AG09319 (cell line): ENCODE results near the gene OXNAD1.

Source experiments
- DNase-seq: peaks from one replicate; pipeline ENCODE4 v3.0.0-alpha.2; 2010; ENCODE audit warnings: low read depth; ENCODE audit errors: extremely low read depth
- CTCF ChIP-seq: IDR thresholded peaks from 2 replicates; pipeline ENCODE4 v1.5.1; 2011; ENCODE audit warnings: low read depth, mild to moderate bottlenecking, inconsistent platforms, low read length, moderate library complexity

The OXNAD1 gene

GRCh38 chr3:16295298-16295890, 30.4 kb downstream of the OXNAD1 start:
- DNase-seq = no peak
- TF ChIP-seq CTCF = no peak

- no peak for DNase-seq
- no peak for TF ChIP-seq CTCF
These were observed 33.2 kb downstream of the OXNAD1 start for GRCh38 chr3:16297997-16298885.

- DNase-seq = no peak
- TF ChIP-seq CTCF = no peak
These were observed 33.9 kb downstream of the OXNAD1 start for GRCh38 chr3:16298891-16299290.

GRCh38 chr3:16299746-16300145, 34.7 kb downstream of the OXNAD1 start:
- TF ChIP-seq CTCF = no peak
- DNase-seq = no peak

GRCh38 chr3:16300307-16300706, 35.3 kb downstream of the OXNAD1 start:
- TF ChIP-seq CTCF = no peak
- no peak for DNase-seq

- no peak for DNase-seq
- TF ChIP-seq CTCF = no peak
These were observed 35.9 kb downstream of the OXNAD1 start for GRCh38 chr3:16300881-16301359.

- TF ChIP-seq CTCF = no peak
These were observed 36.5 kb downstream of the OXNAD1 start for GRCh38 chr3:16301507-16301906.

More at GRCh38 chr3:16301507-16301906, 36.5 kb downstream of the OXNAD1 start:
- DNase-seq = no peak
